Left ventricle myocardium inferior (tissue), 1 donor: Measurements from ENCODE around the gene FXYD6. TPM values are rescaled to one million over a fixed set of nuclear protein-coding genes. Genes with fewer than 3 reads are reported as not detected.

Experiments used
- DNase-seq: peaks from one replicate; pipeline ENCODE4 v3.0.0-alpha.2; 2020
- H3K27ac ChIP-seq: fragments of 200-600 bp; replicated peaks from 2 replicates; pipeline ENCODE4 v1.8.0; 2021
- H3K27me3 ChIP-seq: fragments of 200-600 bp; 2 replicates; pipeline ENCODE4 v1.8.0; 2021; ENCODE audit warnings: low read depth
- H3K36me3 ChIP-seq: fragments of 200-600 bp; 2 replicates; pipeline ENCODE4 v1.8.0; 2021
- H3K4me1 ChIP-seq: fragments of 200-600 bp; 2 replicates; pipeline ENCODE4 v1.8.0; 2021
- H3K4me3 ChIP-seq: fragments of 200-600 bp; 2 replicates; pipeline ENCODE4 v1.8.0; 2021; ENCODE audit warnings: mild to moderate bottlenecking, moderate library complexity
- H3K9me3 ChIP-seq: fragments of 200-600 bp; replicated peaks from 2 replicates; pipeline ENCODE4 v1.8.0; 2021
- CTCF ChIP-seq: fragments of 200-600 bp; IDR thresholded peaks from 2 replicates; pipeline ENCODE4 v1.8.0; 2021; ENCODE audit warnings: antibody characterized with exemption, mild to moderate bottlenecking, borderline replicate concordance
- intact Hi-C: fragments of 100-400 bp; cut with micrococcal nuclease; formaldehyde crosslinking; loops from one replicate; pipeline ENCODE4 v1.11.0; 2022
- total RNA-seq: library from RNA; stranded (reverse); fragmentation: NEBNext Ultra II Directional; extraction: Animal tissue kit (Norgen Biotek cat#: 25700); gene quantifications from one replicate; pipeline ENCODE4 v1.2.1, GENCODE V29; 2021
- donor health status: DM: no; HTN: yes; CAD: no; lungs with severe emphysema.

The FXYD6 gene
- total RNA-seq, 1 donor from 2014 or later: 30.2 TPM

GRCh38 chr11:117837070-117837776 lies 39.2 kb downstream of the FXYD6 start:
- H3K36me3 ChIP-seq: peaks cover 43% of the 10 kb centered on the region
- no peak overlapping the region for H3K27ac ChIP-seq
- no peak overlapping the region for H3K4me3 ChIP-seq
- H3K4me1 ChIP-seq: peaks cover 11% of the 10 kb centered on the region
- TF ChIP-seq CTCF: no peak
- no peak for DNase-seq
- H3K27me3 ChIP-seq: peaks cover 7% of the 10 kb centered on the region
- intact Hi-C loops: no loop called here
- no peaks in the 10 kb centered on the region for H3K9me3 ChIP-seq

DNA sequence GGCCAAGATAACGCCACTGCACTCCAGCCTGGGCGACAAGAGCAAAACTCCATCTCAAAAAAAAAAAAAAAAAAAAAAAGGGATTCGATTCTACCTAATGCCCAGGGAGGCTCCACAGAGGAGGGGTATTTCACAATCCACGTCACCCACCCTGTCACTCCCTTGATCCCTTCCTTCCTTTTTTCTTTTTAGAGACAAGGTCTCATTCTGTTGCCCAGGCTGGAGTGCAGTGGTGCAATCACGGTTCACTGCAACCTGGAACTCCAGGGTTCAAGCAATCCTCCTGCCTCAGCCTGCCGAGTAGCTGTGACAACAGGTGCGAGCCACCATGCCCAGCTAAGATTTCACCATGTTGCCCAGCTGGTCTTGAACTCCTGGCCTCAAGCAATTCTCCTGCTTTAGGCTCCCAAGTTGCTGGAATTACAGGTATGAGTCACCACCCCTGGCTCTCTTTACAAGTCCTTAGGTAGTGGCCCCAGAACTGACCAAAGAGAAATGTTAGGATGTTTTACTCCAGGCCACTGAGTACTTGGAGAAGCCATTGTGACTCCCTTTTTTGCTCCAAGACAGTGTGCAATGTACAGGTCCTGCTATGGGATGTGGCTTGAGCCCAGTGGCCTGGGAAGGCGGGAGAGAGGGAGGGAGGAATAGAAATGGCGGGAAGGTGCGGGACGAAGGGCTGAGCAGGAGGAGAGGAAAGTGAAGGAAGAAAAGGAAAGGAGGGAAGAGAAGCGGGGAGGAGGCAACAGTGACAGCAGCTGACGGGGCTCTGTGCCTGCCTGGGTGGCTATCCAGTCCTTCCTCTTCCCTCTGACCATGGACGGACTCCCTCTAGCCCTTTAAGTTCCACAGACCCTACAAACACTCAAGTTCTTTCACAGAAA lies 40.1 kb downstream of the FXYD6 start:
- peaks cover 19% of the 10 kb centered on the region for H3K4me1 ChIP-seq
- no peak overlapping the region for H3K27ac ChIP-seq
- intact Hi-C loops: no loop called here
- no peaks in the 10 kb centered on the region for H3K9me3 ChIP-seq
- H3K27me3 ChIP-seq: peaks cover under 1% of the 10 kb centered on the region
- no peak for TF ChIP-seq CTCF
- peaks cover 39% of the 10 kb centered on the region for H3K36me3 ChIP-seq
- DNase-seq: no peak
- H3K4me3 ChIP-seq: peak overlapping the region; percentile 4

- intact Hi-C loops: no loop called here
- Histone ChIP-seq H3K4me3 (no peak overlapping the region), H3K27ac (no peak overlapping the region), H3K4me1 (peaks cover 27% of the 10 kb centered on the region), H3K27me3 (no peaks in the 10 kb centered on the region), H3K9me3 (no peaks in the 10 kb centered on the region), H3K36me3 (peaks cover 31% of the 10 kb centered on the region)
- no peak for TF ChIP-seq CTCF
- DNase-seq: no peak
Measured at GRCh38 chr11:117835576-117835975, 40.9 kb downstream of the FXYD6 start.

DNA sequence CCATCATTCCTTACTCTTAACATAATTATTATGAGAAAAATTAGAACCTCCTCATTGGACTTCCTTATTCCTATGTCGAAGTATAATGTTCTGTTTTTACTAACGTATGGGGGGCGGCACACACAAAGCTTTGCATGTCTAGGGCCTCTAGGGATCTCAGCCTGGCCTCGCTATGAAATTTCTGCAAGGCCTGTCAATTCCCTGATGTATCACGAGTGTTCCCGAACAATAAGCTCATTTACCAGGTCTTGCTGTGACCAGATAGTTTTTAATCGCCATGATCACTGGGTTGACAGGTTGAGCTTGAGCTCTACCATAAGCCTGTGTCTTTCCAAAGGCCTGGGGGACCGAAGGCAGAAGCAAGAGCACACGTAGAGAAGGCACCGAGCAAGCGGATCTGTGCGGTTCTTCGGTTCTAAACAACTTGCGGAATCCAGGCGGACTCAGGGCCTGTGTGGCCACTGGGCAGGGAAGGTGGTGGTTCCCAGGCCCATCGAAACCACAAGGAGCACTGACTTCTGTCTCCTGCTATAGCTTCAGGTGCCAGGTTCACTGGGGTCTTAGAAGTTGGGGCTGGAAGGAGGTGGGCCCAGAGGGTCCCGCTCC lies 41.5 kb downstream of the FXYD6 start:
- TF ChIP-seq CTCF: no peak
- Histone ChIP-seq H3K36me3 (peaks cover 27% of the 10 kb centered on the region), H3K27me3 (no peaks in the 10 kb centered on the region), H3K4me1 (peaks cover 33% of the 10 kb centered on the region), H3K4me3 (no peak overlapping the region), H3K9me3 (no peaks in the 10 kb centered on the region), H3K27ac (no peak overlapping the region)
- intact Hi-C loops: no loop called here
- DNase-seq: no peak

DNA sequence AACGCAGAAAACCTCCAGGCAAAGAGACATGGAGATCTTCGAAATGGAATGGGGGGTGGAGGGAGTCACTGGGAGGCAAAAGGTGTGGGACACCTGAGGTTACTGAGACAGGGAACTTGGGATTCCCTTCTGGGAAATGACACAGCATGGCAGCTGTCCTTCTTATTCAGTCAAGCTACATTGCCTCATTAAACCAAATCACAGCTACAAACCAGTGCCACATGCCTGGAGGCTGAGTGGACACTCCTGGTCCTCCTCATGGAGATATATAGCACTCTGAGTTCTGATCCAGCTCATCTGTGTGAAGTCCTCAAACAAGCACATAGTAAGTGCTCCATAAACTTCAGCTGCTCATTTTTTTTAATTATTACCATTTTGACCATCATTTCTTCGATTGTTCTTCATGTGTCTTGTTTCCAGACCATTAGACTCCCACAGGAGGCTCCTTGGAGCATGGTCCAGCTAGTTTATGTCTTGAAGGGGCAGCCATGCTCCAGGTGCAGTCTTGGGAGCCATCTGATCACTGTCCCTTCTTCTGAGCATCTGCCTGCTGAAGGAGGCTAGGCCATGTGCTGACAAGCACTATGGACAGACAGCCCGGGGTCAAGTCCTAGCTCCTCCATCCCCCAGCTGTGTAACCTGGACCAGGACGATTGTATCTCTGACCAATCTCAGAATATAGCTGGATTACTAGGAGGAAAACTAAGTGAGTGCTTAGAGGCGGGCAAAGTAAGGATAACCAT lies 42.2 kb downstream of the FXYD6 start:
- Histone ChIP-seq H3K4me1 (peaks cover 36% of the 10 kb centered on the region), H3K36me3 (peaks cover 20% of the 10 kb centered on the region), H3K27me3 (no peaks in the 10 kb centered on the region), H3K4me3 (no peak overlapping the region), H3K27ac (no peak overlapping the region), H3K9me3 (no peaks in the 10 kb centered on the region)
- no peak for DNase-seq
- no peak for TF ChIP-seq CTCF
- intact Hi-C loops: no loop called here
